GM18909 (cell line): ENCODE results near the gene SNRPD3.

Source experiments
- ATAC-seq: cut with Tn5 transposase; IDR thresholded peaks from one replicate; pipeline ENCODE4 v1.9.1; 2021; ENCODE audit warnings: mild to moderate bottlenecking; ENCODE audit not compliant: unreplicated experiment, poor library complexity

Gene SNRPD3

DNA sequence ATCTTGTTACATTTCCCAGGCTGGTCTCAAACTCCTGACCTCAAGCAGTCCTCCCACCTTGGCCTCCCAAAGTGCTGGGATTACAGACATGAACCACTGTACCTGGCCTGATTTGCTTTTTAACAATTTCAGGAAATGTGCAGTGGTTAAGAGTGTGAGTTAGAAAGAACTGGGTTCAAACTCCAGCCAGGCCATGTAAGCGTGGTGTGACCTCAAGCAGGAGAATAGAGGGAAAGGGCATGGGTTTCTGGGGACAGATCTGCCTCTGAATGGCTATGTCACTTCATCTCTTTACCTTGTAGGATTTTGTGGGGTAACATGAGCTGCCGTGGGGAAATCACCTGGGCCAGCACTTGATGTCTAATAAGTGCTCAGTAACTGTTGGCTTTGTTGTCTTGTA, 9.3 kb downstream of the SNRPD3 start:
- no peak for ATAC-seq

DNA sequence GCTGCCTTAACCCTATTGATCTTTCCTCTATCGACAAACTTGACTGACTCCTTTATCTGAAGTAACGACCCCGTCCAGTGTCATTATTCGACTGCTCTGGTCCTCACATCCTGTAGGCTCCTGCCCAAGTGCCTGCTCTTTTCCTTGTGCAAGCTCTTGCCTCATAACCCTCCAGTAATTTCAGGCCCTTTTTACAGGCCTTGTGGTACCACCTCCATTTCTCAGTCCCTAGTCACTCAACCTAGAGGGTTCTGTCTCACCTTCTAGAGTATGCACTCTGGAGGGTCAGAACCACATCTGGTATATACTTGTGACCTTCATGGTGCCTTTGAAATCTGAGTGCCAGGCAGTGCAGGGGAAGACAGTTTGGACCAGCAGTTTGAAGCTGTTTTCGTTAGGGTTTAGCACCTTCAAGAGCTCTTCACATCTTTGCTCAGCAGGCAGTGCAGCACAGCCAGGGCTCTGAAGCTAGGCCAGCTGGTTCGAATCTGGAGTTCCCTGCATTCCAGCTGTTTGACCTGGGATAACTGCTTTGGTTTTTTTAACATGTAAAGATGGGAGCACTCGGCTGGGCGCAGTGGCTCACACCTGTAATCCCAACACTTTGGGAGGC, 11.2 kb downstream of the SNRPD3 start:
- ATAC-seq = no peak

DNA sequence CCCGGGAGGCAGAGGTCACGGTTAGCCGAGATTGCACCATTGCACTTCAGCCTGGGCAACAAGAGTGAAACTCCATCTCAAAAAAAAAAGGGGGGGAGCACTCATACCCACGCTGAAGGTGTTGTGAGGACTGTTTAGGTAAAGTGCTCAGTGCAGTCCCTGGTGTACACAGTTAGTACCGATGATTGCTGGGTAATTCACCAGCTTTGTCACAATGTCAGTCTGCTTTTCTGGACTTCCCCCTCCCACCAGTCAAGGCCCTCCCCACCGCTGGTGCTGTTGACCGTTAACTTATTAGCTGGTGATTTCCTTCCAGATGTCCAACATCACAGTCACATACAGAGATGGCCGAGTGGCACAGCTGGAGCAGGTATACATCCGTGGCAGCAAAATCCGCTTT, 11.9 kb downstream of the SNRPD3 start:
- ATAC-seq = no peak

DNA sequence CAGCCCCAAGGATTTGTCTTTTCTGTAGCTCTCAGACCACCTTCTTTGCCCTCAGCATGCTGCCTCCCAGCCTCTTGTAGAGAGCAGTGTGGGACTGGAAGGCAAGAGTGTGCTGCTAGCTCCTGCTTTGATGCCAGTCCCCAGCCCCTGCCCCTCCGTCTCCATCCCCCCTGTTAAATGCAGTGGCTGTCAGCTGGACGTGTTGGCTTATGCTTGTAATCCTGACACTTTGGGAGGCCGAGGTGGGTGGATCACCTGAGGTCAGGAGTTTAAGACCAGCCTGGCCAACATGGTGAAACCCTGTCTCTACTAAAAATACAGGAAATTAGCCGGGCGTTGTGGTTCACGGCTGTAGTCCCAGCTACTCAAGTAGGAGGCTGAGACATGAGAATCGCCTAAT, 15.5 kb downstream of the SNRPD3 start:
- no peak for ATAC-seq

DNA sequence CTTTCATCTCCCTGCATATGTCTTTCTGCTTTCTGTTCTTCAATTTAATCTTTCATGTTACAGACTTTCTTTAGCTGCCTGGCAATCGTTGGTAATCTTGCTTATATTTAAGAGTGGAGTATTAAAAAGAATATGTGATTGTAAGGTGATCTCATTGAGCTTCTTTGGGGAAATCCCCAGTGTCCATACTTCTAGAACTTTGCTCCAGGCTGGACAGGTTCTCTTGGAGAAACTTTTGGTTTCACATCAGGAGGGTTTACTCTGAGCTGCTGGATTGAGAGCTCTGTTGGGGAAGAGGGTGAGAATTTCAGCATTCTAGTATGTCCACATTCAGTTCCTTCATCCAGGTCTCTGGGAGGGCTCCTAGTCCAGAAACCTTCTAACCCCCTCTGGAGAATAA, 21.0 kb downstream of the SNRPD3 start:
- ATAC-seq = no peak

- ATAC-seq = no peak
Measured at GRCh38 chr22:24578355-24579257, 22.8 kb downstream of the SNRPD3 start.

DNA sequence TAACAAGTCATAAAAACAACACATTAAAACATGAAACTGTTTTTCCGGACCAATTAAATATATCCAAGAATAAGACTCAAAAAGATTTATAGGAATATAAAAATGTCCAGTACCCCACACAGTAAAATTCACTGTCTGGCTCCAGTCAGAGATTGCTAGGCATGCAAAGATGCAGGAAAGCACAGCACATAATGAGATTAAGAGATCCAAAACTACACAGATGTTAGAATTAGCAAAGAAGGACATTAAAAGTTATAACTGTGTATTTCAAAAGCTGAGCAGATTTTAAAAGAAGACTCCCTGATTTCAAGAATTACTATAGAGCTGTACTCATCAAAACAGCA, 23.4 kb downstream of the SNRPD3 start:
- no peak for ATAC-seq

DNA sequence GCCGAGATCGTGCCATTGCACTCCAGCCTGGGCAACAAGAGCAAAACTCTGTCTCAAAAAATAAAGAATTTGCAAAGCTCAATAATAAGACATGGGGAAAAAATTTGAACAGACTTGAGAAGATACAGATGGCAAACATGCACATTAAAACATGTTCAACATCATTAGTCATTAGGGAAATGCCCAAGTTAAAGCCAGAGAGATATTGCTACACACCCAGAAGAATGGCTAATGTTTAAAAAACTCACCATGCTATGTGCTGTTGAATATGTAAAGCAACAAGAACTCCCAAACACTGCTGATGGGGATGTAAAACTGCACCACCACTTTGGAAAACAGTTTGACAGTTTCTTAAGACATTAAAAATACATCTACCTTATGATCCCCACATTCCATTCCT, 24.5 kb downstream of the SNRPD3 start:
- no peak for ATAC-seq

- ATAC-seq = no peak
Measured at GRCh38 chr22:24582056-24582814, 26.4 kb downstream of the SNRPD3 start.

GRCh38 chr22:24583221-24584165, 27.7 kb downstream of the SNRPD3 start:
- ATAC-seq = no peak

GRCh38 chr22:24584166-24584790, 28.5 kb downstream of the SNRPD3 start:
- ATAC-seq = no peak

- ATAC-seq = no peak
Measured at GRCh38 chr22:24584871-24585411, 29.1 kb downstream of the SNRPD3 start.

GRCh38 chr22:24585461-24585860, 29.7 kb downstream of the SNRPD3 start:
- ATAC-seq = no peak

- ATAC-seq = no peak
Measured at GRCh38 chr22:24585927-24586546, 30.2 kb downstream of the SNRPD3 start.

DNA sequence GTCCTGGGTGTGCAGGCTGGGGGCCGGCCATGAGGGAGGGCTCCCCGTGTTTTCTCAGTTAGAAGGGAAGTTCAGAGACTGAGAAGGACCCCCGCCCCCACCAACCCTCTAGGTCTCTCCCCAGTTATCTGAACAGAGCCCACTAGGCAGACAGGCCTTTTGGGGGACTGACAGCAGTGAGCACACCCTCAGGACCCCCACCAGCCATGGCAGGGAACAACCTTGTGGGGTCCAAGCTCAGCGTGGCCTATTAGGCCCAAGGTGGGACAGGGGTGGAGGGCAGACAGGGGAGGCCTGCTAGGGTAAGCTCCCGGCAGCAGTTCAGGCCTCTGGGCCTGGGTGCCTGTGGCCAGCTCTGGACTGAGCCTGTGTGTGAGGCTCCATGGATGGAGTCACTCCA, 31.5 kb downstream of the SNRPD3 start:
- ATAC-seq = no peak

GRCh38 chr22:24587948-24588347, 32.1 kb downstream of the SNRPD3 start:
- ATAC-seq = no peak

DNA sequence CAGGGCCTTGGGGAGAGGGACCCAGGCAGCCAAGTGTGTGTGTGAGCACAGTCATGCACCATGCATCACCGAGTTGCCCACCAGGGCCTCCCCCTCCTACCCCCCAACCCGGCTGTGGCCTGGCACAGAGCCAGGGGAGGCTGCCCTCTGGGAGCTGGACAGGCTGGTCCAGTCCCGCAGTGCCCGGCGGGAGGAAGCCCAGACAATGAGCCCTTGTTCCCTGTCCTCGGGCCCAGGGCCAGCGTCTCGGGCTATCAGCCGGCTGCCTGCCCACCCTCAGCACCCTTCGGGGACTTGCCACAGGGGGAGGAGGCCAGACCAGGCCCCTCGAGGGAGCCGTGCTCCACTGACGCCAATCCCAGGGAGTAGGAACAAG, 32.6 kb downstream of the SNRPD3 start:
- ATAC-seq = no peak

DNA sequence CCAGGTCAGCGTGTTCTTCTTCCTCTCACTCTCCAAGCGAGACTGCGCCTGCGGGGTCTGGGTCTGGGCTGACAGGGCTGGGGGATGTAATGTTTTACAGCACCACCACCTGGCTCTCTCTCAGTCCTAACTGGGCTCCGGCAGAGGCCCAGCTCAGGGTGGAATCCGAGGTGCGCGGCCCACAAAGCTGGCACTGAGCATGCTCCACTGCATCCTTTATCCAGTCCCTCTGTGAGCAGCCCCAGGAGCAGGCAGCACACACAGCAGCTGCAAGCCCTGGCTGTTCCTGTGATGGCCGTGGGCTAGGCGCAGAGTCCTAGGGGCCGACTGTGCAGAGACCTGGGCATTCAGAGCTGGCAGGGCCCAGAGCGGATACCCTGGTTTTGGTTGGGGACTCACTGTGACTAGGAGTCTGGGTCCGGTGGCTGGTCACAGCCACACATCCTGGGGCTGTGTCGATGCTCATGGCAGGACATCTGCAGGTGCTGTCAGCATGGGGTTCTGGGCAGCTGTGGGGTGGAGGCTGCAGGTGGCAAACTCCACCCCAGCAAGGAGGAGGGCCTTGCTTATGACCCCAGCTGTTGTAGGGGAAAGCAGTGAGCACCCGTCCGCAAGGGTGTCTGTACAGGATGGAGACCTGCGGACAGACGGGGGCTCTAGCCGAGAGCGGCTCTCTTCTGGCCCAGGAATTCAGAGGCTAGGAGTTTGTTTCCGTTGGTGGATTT, 33.1 kb downstream of the SNRPD3 start:
- no peak for ATAC-seq
